ENCODE results near the gene IFNA1. TPM values are rescaled to one million over a fixed set of nuclear protein-coding genes. Genes with fewer than 3 reads are reported as not detected.

Gene IFNA1
- total RNA-seq, 4 donors from 2014 or later = not detected

GRCh38 chr9:21413624-21414023, 26.6 kb upstream of the IFNA1 start:
- no peak for DNase-seq (ENCODE audit: low spot score in 2 of 2)
- intact Hi-C loops (cut with DNase I; ENCODE audit: low total_unique reads) = no loop called here
- no peak overlapping the region for H3K4me3 ChIP-seq (ENCODE audit: low read depth, poor library complexity, severe bottlenecking)
- TF ChIP-seq CTCF (IDR thresholded peaks at IDR 0.05) = no peak
- no peak for TF ChIP-seq POLR2A (IDR thresholded peaks at IDR 0.05)
- 65 to 78% methylated on average over 5 of the region's 5 CpGs for WGBS, 2 donors

GRCh38 chr9:21414220-21414940, 25.9 kb upstream of the IFNA1 start:
- no peak for DNase-seq (ENCODE audit: low spot score in 2 of 2)
- TF ChIP-seq POLR2A (IDR thresholded peaks at IDR 0.05) = no peak
- no peak for TF ChIP-seq CTCF (IDR thresholded peaks at IDR 0.05)
- 96 to 100% methylated on average over 2 of the region's 2 CpGs for WGBS, 2 donors
- intact Hi-C loops (cut with DNase I; ENCODE audit: low total_unique reads) = no loop called here
- no peak overlapping the region for H3K4me3 ChIP-seq (ENCODE audit: low read depth, poor library complexity, severe bottlenecking)

- intact Hi-C loops (cut with DNase I; ENCODE audit: low total_unique reads) = no loop called here
These were observed 24.6 kb upstream of the IFNA1 start for GRCh38 chr9:21415493-21416267.

GRCh38 chr9:21428235-21428634, 12.0 kb upstream of the IFNA1 start:
- H3K4me3 ChIP-seq (ENCODE audit: low read depth, poor library complexity, severe bottlenecking) = no peak overlapping the region
- DNase-seq (ENCODE audit: low spot score in 2 of 2) = no peak
- TF ChIP-seq POLR2A (IDR thresholded peaks at IDR 0.05) (no peak), CTCF (IDR thresholded peaks at IDR 0.05) (no peak)
- intact Hi-C loops (cut with DNase I; ENCODE audit: low total_unique reads) = no loop called here
- WGBS, 2 donors = 79 to 89% methylated on average over 1 of the region's 1 CpG

More at GRCh38 chr9:21415493-21416267, 24.6 kb upstream of the IFNA1 start:
- H3K4me3 ChIP-seq (ENCODE audit: low read depth, poor library complexity, severe bottlenecking) = no peak overlapping the region
- TF ChIP-seq CTCF (IDR thresholded peaks at IDR 0.05) = no peak
- no peak for TF ChIP-seq POLR2A (IDR thresholded peaks at IDR 0.05)
- DNase-seq (ENCODE audit: low spot score in 2 of 2) = no peak
- 43 to 51% methylated on average over 5 of the region's 5 CpGs for WGBS, 2 donors

- 56 to 63% methylated on average over 2 of the region's 2 CpGs for WGBS, 2 donors
- no peak for DNase-seq (ENCODE audit: low spot score in 2 of 2)
- TF ChIP-seq POLR2A (IDR thresholded peaks at IDR 0.05) = no peak
- no peak for TF ChIP-seq CTCF (IDR thresholded peaks at IDR 0.05)
- intact Hi-C loops (cut with DNase I; ENCODE audit: low total_unique reads) = no loop called here
- H3K4me3 ChIP-seq (ENCODE audit: low read depth, poor library complexity, severe bottlenecking) = no peak overlapping the region
These were observed 11.0 kb upstream of the IFNA1 start for GRCh38 chr9:21429191-21429590.
